ENCODE measurements around the gene PKN1.

Gene PKN1

GRCh38 chr19:14391156-14391821 is 41.8 kb upstream of the PKN1 start:
- Histone ChIP-seq H4K20me1 (ENCODE audit: insufficient read depth, low read length) (peaks cover 3% of the 10 kb centered on the region; the same call in 1 of the 2 replicates), H3K4me2 (ENCODE audit: low read length) (no peak overlapping the region), H3K27ac (ENCODE audit: low read length) (no peak overlapping the region), H3K4me1 (ENCODE audit: low read length) (no peaks in the 10 kb centered on the region; the same call in 1 of the 2 replicates), H3K79me2 (ENCODE audit: low read length) (peaks cover 5% of the 10 kb centered on the region; the same call in 1 of the 2 replicates), H2AFZ (ENCODE audit: low read depth, low read length) (no peak overlapping the region), H3K36me3 (replicated peaks; ENCODE audit: low read depth, low read length) (peaks cover 31% of the 10 kb centered on the region), H3K4me3 (ENCODE audit: low read length) (no peak overlapping the region), H3K27me3 (ENCODE audit: low read depth, low read length) (no peaks in the 10 kb centered on the region), H3K9me3 (ENCODE audit: insufficient read depth, low read length) (no peaks in the 10 kb centered on the region), H3K9ac (ENCODE audit: low read length) (no peak overlapping the region)
- TF ChIP-seq EZH2phosphoT487 (IDR thresholded peaks at IDR 0.05; ENCODE audit: low read depth) = no peak
- TF ChIP-seq, protein P1, sequence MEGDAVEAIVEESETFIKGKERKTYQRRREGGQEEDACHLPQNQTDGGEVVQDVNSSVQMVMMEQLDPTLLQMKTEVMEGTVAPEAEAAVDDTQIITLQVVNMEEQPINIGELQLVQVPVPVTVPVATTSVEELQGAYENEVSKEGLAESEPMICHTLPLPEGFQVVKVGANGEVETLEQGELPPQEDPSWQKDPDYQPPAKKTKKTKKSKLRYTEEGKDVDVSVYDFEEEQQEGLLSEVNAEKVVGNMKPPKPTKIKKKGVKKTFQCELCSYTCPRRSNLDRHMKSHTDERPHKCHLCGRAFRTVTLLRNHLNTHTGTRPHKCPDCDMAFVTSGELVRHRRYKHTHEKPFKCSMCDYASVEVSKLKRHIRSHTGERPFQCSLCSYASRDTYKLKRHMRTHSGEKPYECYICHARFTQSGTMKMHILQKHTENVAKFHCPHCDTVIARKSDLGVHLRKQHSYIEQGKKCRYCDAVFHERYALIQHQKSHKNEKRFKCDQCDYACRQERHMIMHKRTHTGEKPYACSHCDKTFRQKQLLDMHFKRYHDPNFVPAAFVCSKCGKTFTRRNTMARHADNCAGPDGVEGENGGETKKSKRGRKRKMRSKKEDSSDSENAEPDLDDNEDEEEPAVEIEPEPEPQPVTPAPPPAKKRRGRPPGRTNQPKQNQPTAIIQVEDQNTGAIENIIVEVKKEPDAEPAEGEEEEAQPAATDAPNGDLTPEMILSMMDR (IDR thresholded peaks at IDR 0.05; ENCODE audit: low read depth, low read length) = no peak

DNA sequence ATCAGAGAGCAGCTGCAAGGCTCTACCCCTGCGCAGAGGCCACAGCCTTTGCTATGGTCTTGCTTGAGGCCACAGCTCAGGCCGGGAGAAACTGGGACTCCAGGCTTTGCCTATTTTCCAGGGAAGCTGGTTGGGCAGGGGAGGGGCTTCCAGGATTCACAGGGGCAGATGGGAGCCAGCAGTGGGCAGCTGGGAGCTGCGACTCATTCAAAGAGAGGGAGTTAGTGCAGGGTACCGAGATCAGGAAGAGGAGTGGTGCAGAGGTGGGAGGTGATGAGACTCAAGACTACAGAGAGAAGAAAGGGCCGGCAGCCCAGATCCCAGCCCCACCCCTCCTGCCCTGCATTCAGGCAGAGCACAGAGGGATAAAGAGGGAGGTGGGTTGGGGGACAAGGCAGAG is 39.8 kb upstream of the PKN1 start:
- Histone ChIP-seq H3K4me3 (ENCODE audit: low read length) (no peak overlapping the region), H3K36me3 (replicated peaks; ENCODE audit: low read depth, low read length) (peaks cover 34% of the 10 kb centered on the region), H3K4me1 (ENCODE audit: low read length) (no peaks in the 10 kb centered on the region), H3K79me2 (ENCODE audit: low read length) (no peaks in the 10 kb centered on the region), H3K27ac (ENCODE audit: low read length) (no peak overlapping the region), H3K27me3 (ENCODE audit: low read depth, low read length) (no peaks in the 10 kb centered on the region), H2AFZ (ENCODE audit: low read depth, low read length) (no peak overlapping the region), H3K9me3 (ENCODE audit: insufficient read depth, low read length) (no peaks in the 10 kb centered on the region), H3K4me2 (ENCODE audit: low read length) (no peak overlapping the region), H4K20me1 (ENCODE audit: insufficient read depth, low read length) (peaks cover 3% of the 10 kb centered on the region; the same call in 1 of the 2 replicates), H3K9ac (ENCODE audit: low read length) (no peak overlapping the region)
- TF ChIP-seq, protein P1 (IDR thresholded peaks at IDR 0.05; ENCODE audit: low read depth, low read length) = no peak
- TF ChIP-seq EZH2phosphoT487 (IDR thresholded peaks at IDR 0.05; ENCODE audit: low read depth) = no peak

DNA sequence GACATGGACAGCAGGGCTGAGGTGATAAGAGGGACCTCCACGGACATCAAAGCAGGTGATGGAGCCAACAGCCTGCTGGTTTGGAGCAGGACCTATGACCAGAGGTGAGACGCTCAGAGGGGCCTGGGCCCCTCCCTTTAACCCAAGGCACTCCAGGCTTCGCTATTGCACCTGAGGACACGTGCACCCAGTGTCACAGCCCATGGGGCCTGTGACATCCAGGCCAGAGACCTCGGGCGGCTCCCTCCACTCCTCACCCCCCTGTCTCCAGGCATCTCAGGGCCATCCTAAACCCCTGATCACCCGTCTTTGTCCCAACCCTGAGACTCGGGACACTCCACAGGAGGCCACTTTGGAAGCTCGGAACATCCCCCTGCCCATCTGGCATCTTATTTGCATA is 38.9 kb upstream of the PKN1 start:
- no peaks in the 10 kb centered on the region for H3K79me2 ChIP-seq (ENCODE audit: low read length)
- no peak overlapping the region for H3K4me3 ChIP-seq (ENCODE audit: low read length)
- TF ChIP-seq, protein P1 (IDR thresholded peaks at IDR 0.05; ENCODE audit: low read depth, low read length) = no peak
- no peak for TF ChIP-seq EZH2phosphoT487 (IDR thresholded peaks at IDR 0.05; ENCODE audit: low read depth)
- H3K9ac ChIP-seq (ENCODE audit: low read length) = no peak overlapping the region
- H4K20me1 ChIP-seq (ENCODE audit: insufficient read depth, low read length) = peaks cover 3% of the 10 kb centered on the region; the same call in 1 of the 2 replicates
- H3K27ac ChIP-seq (ENCODE audit: low read length) = no peak overlapping the region
- no peak overlapping the region for H3K4me2 ChIP-seq (ENCODE audit: low read length)
- no peaks in the 10 kb centered on the region for H3K4me1 ChIP-seq (ENCODE audit: low read length)
- no peaks in the 10 kb centered on the region for H3K9me3 ChIP-seq (ENCODE audit: insufficient read depth, low read length)
- H3K27me3 ChIP-seq (ENCODE audit: low read depth, low read length) = no peaks in the 10 kb centered on the region
- H2AFZ ChIP-seq (ENCODE audit: low read depth, low read length) = no peak overlapping the region
- H3K36me3 ChIP-seq (replicated peaks; ENCODE audit: low read depth, low read length) = peaks cover 40% of the 10 kb centered on the region

DNA sequence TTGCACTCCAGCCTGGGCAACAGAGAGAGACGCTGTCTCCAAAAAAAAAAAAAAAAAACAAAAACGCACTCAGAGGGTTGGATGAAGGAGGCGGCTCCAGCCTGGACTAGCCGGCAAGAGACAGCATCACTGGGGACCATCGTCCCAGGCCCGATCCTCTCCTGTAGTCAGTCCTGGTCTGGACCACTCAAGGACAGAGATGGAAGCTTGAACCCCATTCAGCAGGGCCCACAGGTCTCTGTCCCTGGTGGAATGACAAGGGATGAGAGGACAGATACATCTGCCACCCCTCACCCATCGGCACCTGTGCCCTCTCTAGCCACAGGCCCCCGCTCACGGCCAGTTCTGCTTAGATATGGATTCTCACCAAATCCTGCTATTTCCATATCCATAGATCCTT is 37.8 kb upstream of the PKN1 start:
- Histone ChIP-seq H3K79me2 (ENCODE audit: low read length) (no peaks in the 10 kb centered on the region), H3K4me1 (ENCODE audit: low read length) (no peaks in the 10 kb centered on the region), H3K9me3 (ENCODE audit: insufficient read depth, low read length) (no peaks in the 10 kb centered on the region), H3K4me2 (ENCODE audit: low read length) (no peak overlapping the region), H4K20me1 (ENCODE audit: insufficient read depth, low read length) (peaks cover 3% of the 10 kb centered on the region; the same call in 1 of the 2 replicates), H3K36me3 (replicated peaks; ENCODE audit: low read depth, low read length) (peaks cover 43% of the 10 kb centered on the region), H3K27ac (ENCODE audit: low read length) (no peak overlapping the region), H3K4me3 (ENCODE audit: low read length) (no peak overlapping the region), H2AFZ (ENCODE audit: low read depth, low read length) (no peak overlapping the region), H3K27me3 (ENCODE audit: low read depth, low read length) (no peaks in the 10 kb centered on the region), H3K9ac (ENCODE audit: low read length) (no peak overlapping the region)
- TF ChIP-seq EZH2phosphoT487 (IDR thresholded peaks at IDR 0.05; ENCODE audit: low read depth) = no peak
- TF ChIP-seq, protein P1 (IDR thresholded peaks at IDR 0.05; ENCODE audit: low read depth, low read length) = no peak
